ENCODE measurements around the gene VDAC1. TPM values are rescaled to one million over a fixed set of nuclear protein-coding genes. Genes with fewer than 3 reads are reported as not detected.
A peak's percentile ranks its signal among the peaks of the same experiment; 100 is the strongest.

VDAC1 gene
- total RNA-seq, 4 donors from 2014 or later, result 151 to 220 (median 188) TPM

- Histone ChIP-seq H3K27ac (peak overlapping the region in 2 of 4 donors; percentile 39), H3K4me1 (peaks cover 0 to 30% (median 4%) of the 10 kb centered on the region in 3 donors), H3K4me3 (no peak overlapping the region), H3K36me3 (no peaks in the 10 kb centered on the region), H3K27me3 (peaks cover 0 to 5% (median 0%) of the 10 kb centered on the region in 4 donors), H3K9me3 (no peaks in the 10 kb centered on the region)
- 72 to 75% methylated on average over 7 to 9 of the region's 9 CpGs for WGBS, 2 donors
- TF ChIP-seq CTCF (IDR thresholded peaks at IDR 0.05) (no peak), POLR2A (IDR thresholded peaks at IDR 0.05) (no peak)
- intact Hi-C loops (cut with DNase I), result no loop called here
- DNase-seq, result no peak
Observed at GRCh38 chr5:134018154-134018985, 13.6 kb upstream of the VDAC1 start.

GRCh38 chr5:134008266-134008749 lies 3.5 kb upstream of the VDAC1 start:
- no peak for DNase-seq
- Histone ChIP-seq H3K9me3 (no peaks in the 10 kb centered on the region), H3K36me3 (no peaks in the 10 kb centered on the region), H3K4me1 (peaks cover 10 to 16% (median 12%) of the 10 kb centered on the region in 3 donors), H3K27me3 (peaks cover 0 to 5% (median 0%) of the 10 kb centered on the region in 4 donors), H3K27ac (no peak overlapping the region), H3K4me3 (no peak overlapping the region)
- TF ChIP-seq POLR2A (IDR thresholded peaks at IDR 0.05) (no peak), CTCF (IDR thresholded peaks at IDR 0.05) (no peak)
- intact Hi-C loops (cut with DNase I), result no loop called here
- 50 to 60% methylated on average over 2 of the region's 2 CpGs for WGBS, 2 donors

- peaks cover 16 to 22% (median 18%) of the 10 kb centered on the region in 3 donors for H3K4me1 ChIP-seq
- intact Hi-C loops (cut with DNase I), result no loop called here
- H3K9me3 ChIP-seq, result no peaks in the 10 kb centered on the region
- WGBS, 2 donors, result 81 to 86% methylated on average over 7 to 8 of the region's 14 CpGs
- no peak overlapping the region for H3K4me3 ChIP-seq
- no peak for TF ChIP-seq POLR2A (IDR thresholded peaks at IDR 0.05)
- TF ChIP-seq CTCF (IDR thresholded peaks at IDR 0.05), result no peak
- H3K27me3 ChIP-seq, result no peaks in the 10 kb centered on the region
- no peak overlapping the region for H3K27ac ChIP-seq
- DNase-seq, result no peak
- no peaks in the 10 kb centered on the region for H3K36me3 ChIP-seq
Observed at GRCh38 chr5:134007581-134008265, 2.9 kb upstream of the VDAC1 start.

GRCh38 chr5:134006115-134006514 lies 1.3 kb upstream of the VDAC1 start:
- no peaks in the 10 kb centered on the region for H3K27me3 ChIP-seq
- DNase-seq, result no peak
- peak overlapping the region; percentile 96 to 100 (median 98) for H3K27ac ChIP-seq
- H3K4me3 ChIP-seq, result peak overlapping the region in 3 of 4 donors; percentile 72 to 93 (median 87)
- peaks cover 0 to 11% (median 0%) of the 10 kb centered on the region in 3 donors for H3K36me3 ChIP-seq
- TF ChIP-seq CTCF (IDR thresholded peaks at IDR 0.05) (no peak), POLR2A (IDR thresholded peaks at IDR 0.05) (no peak)
- H3K4me1 ChIP-seq, result peaks cover 25 to 38% (median 28%) of the 10 kb centered on the region in 3 donors
- intact Hi-C loops (cut with DNase I), result no loop called here
- H3K9me3 ChIP-seq, result no peaks in the 10 kb centered on the region
- 88 to 91% methylated on average over 11 to 12 of the region's 13 CpGs for WGBS, 2 donors

All from esophagus squamous epithelium (tissue), 5 donors.